A549 treated with dexamethasone at 1 μM for 4 hours (cell line): ENCODE data around the gene ZNF722. TPM values are rescaled to one million over a fixed set of nuclear protein-coding genes. Genes with fewer than 3 reads are reported as not detected.

Source experiments
- total RNA-seq: library from RNA; stranded (reverse); fragments of 200-300 nt; extraction: Qiagen RNA extraction; gene quantifications from 5 replicates; pipeline ENCODE4 v1.2.3, GENCODE V29; 2022

Gene ZNF722
- total RNA-seq, result not detected in 5 replicates

DNA sequence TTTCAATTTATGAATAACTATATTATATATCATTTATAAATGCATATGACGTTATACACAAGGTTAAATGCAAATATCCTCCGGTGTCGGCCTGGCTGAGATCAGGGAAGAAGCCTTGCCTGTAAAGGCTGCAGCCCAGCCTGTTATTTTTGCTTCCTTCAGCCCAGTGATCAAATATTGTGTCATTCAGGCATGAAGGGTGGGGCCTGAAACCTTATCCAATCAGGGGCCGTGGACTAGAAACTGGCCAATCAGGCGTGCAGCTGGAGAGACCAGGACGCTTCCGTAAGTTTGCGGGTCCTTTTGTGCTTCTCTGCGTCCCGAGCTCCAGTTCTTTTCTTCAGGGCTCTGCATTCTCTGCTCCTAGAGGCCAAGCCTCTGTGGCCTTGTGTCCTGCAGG lies at the start of gene ZNF722:
Gene ZNF722 (plus strand): TSS at position 301 of the 400 bp plus-strand sequence. CDS start 113 bp downstream, outside the sequence.

DNA sequence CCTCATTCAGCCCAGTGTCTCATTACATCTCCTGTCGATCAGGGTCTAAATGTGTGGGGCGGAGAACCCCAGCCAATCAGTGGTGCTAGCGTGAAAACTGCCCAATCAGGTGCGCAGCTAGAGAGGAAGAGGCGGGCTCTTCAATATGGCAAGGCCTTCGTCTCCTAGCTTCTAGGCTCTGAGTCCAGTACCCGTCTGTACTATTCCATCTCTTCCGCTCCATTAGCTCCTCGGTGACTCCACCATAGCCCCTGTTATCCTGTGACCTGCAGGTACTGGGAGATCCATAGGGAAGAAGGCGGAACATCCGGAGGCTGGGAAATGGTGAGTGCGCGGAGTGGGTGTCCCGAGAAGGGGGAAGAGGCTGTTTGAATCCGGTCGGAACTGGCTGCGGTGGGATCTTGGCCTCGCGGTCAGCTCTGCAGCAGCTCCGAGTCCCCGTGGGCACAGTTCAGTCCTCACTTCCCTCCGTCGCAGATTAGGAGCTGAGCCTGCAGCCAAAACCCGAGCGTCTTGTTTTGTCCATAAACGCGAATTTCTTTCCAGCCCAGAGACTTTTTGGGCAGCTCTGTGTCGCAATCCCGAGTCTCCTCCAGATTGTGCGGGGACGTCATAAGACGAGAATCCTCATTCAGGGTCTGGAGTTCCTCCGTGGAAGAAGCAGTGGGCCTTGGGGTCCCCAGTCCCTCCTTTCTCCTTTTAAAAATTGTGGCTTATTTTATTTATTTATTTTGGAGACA lies 46.8 kb downstream of the ZNF722 start, which contains the start of gene ZNF727:
Gene ZNF727 (plus strand): TSS at position 134 of the 740 bp plus-strand sequence. CDS start 188 bp downstream, at position 322.

Other genes starting within 250 kb of the ZNF722 start
- gene ZNF727, start 46.6 kb downstream of the ZNF722 start, total RNA-seq, result not detected in 5 replicates
- not detected in 5 replicates for gene ZNF735, start 208.4 kb downstream of the ZNF722 start, total RNA-seq
- not detected in 5 replicates for gene ZNF679, start 229.6 kb downstream of the ZNF722 start, total RNA-seq